IMR-90 (cell line): ENCODE results near the gene RTN4IP1.

ENCODE experiments used
- BHLHE40 ChIP-seq: fragments of 150-350 bp; IDR thresholded peaks from 2 replicates; pipeline ENCODE4 v1.6.1; 2016; ENCODE audit warnings: mild to moderate bottlenecking, low read depth, low read length
- CEBPB ChIP-seq: IDR thresholded peaks from 2 replicates; pipeline ENCODE4 v1.6.1; 2012; ENCODE audit warnings: low read depth, low read length, improper control_type of control experiment
- CHD1 ChIP-seq: IDR thresholded peaks from 2 replicates; pipeline ENCODE4 v1.6.1; 2012; ENCODE audit warnings: low read depth, low read length, improper control_type of control experiment
- MAFK ChIP-seq: IDR thresholded peaks from 2 replicates; pipeline ENCODE4 v1.6.1; 2012; ENCODE audit warnings: low read depth, low read length, improper control_type of control experiment
- MAZ ChIP-seq: IDR thresholded peaks from 2 replicates; pipeline ENCODE4 v1.6.1; 2012; ENCODE audit warnings: low read depth, mild to moderate bottlenecking, low read length, improper control_type of control experiment, moderate library complexity, borderline replicate concordance
- MXI1 ChIP-seq: IDR thresholded peaks from 2 replicates; pipeline ENCODE4 v1.6.1; 2012; ENCODE audit warnings: low read depth, mild to moderate bottlenecking, low read length, moderate library complexity, borderline replicate concordance
- POLR2A ChIP-seq: IDR thresholded peaks from 2 replicates; pipeline ENCODE4 v1.6.1; 2012; ENCODE audit warnings: mild to moderate bottlenecking, low read depth, low read length
- RAD21 ChIP-seq: IDR thresholded peaks from 2 replicates; pipeline ENCODE4 v1.6.1; 2012; ENCODE audit warnings: low read length, improper control_type of control experiment
- RCOR1 ChIP-seq: IDR thresholded peaks from 2 replicates; pipeline ENCODE4 v1.6.1; 2012; ENCODE audit warnings: mild to moderate bottlenecking, low read length, improper control_type of control experiment; ENCODE audit not compliant: insufficient replicate concordance
- RFX5 ChIP-seq: IDR thresholded peaks from 2 replicates; pipeline ENCODE4 v1.8.0; 2012; ENCODE audit warnings: low read depth, mild to moderate bottlenecking, low read length, moderate library complexity
- SMC3 ChIP-seq: fragments of 150-350 bp; IDR thresholded peaks from 2 replicates; pipeline ENCODE4 v1.6.1; 2016; ENCODE audit warnings: low read depth, mild to moderate bottlenecking, antibody characterized with exemption, low read length, moderate library complexity
- TF ChIP-seq, protein P1 (sequence below): conservative IDR thresholded peaks from 2 replicates; pipeline ENCODE4 v1.5.1; 2012; ENCODE audit warnings: mild to moderate bottlenecking, low read depth, low read length, improper control_type of control experiment
- TF ChIP-seq, protein P2 (sequence below): fragments of 150-350 bp; IDR thresholded peaks from 2 replicates; pipeline ENCODE4 v1.6.1; 2016; ENCODE audit warnings: low read depth, mild to moderate bottlenecking, low read length, moderate library complexity, borderline replicate concordance
- TF ChIP-seq, protein P3 (sequence below): fragments of 150-350 bp; IDR thresholded peaks from 2 replicates; pipeline ENCODE4 v1.6.1; 2017; ENCODE audit warnings: mild to moderate bottlenecking, antibody characterized with exemption, low read length, low read depth

DNA sequence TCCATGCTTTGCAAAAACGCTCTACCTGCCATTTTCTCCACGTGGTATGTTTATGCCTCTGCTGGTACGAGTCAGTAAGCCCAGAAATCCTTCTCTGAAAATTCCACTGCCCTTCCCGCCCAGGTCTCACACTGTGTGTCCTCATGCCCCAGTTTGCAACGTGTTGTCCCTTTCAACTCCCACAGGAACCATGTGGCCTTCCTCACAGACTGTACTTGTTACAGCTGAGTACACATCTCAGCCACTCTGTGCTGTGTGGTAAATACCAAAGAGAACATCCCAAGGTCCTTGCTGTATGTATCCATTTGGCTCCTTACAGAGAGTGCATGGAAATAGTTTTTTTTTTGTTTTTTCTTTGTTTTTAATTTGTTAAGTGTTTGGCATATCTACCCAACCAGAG, 56.9 kb downstream of the RTN4IP1 start:
- TF ChIP-seq, protein P1, sequence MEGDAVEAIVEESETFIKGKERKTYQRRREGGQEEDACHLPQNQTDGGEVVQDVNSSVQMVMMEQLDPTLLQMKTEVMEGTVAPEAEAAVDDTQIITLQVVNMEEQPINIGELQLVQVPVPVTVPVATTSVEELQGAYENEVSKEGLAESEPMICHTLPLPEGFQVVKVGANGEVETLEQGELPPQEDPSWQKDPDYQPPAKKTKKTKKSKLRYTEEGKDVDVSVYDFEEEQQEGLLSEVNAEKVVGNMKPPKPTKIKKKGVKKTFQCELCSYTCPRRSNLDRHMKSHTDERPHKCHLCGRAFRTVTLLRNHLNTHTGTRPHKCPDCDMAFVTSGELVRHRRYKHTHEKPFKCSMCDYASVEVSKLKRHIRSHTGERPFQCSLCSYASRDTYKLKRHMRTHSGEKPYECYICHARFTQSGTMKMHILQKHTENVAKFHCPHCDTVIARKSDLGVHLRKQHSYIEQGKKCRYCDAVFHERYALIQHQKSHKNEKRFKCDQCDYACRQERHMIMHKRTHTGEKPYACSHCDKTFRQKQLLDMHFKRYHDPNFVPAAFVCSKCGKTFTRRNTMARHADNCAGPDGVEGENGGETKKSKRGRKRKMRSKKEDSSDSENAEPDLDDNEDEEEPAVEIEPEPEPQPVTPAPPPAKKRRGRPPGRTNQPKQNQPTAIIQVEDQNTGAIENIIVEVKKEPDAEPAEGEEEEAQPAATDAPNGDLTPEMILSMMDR: no peak
- TF ChIP-seq POLR2A (no peak), CHD1 (no peak), MAZ (no peak), SMC3 (no peak), RCOR1 (no peak), RFX5 (no peak), BHLHE40 (no peak), CEBPB (no peak), MAFK (no peak), RAD21 (no peak), MXI1 (no peak)
- TF ChIP-seq, protein P2, sequence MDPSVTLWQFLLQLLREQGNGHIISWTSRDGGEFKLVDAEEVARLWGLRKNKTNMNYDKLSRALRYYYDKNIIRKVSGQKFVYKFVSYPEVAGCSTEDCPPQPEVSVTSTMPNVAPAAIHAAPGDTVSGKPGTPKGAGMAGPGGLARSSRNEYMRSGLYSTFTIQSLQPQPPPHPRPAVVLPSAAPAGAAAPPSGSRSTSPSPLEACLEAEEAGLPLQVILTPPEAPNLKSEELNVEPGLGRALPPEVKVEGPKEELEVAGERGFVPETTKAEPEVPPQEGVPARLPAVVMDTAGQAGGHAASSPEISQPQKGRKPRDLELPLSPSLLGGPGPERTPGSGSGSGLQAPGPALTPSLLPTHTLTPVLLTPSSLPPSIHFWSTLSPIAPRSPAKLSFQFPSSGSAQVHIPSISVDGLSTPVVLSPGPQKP: no peak
- TF ChIP-seq, protein P3, sequence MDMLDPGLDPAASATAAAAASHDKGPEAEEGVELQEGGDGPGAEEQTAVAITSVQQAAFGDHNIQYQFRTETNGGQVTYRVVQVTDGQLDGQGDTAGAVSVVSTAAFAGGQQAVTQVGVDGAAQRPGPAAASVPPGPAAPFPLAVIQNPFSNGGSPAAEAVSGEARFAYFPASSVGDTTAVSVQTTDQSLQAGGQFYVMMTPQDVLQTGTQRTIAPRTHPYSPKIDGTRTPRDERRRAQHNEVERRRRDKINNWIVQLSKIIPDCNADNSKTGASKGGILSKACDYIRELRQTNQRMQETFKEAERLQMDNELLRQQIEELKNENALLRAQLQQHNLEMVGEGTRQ: no peak
